GF-D8 (cell line): ENCODE results near the gene OR10X1.

ENCODE experiments used
- DNase-seq: peaks from one replicate; lab custom pipeline; 2025; lab: John Stamatoyannopoulos, UW

Gene OR10X1, protein sequence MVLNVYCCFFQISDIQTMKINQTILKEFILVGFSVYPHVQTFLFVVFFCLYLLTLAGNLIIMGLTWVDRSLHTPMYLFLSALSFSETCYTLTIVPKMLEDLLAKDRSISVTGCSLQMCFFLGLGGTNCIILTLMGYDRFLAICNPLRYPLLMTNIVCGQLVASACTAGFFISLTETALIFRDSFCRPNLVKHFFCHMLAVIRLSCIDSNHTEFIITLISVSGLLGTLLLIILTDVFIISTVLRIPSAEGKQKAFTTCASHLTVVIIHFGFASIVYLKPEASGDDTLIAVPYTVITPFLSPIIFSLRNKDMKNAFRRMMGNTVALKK

DNA sequence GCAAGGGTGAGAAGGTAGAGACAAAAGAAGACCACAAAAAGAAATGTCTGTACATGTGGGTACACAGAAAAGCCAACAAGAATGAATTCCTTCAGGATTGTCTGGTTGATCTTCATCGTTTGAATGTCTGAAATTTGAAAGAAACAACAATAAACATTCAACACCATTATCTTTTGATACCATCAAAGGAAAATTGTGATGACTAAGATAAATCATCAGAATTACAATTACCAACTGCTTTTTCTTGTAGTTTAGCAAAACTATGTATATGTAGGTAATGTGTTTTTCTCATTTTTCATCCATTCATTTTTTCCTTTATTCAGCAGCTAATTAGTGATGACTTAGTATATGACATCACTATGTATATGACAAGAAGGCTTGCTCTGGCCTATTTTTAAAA lies at the start of gene OR10X1:
Gene OR10X1 (minus strand): TSS at position 167 of the 400 bp plus-strand sequence. CDS start 0 bp downstream, at position 167.
- DNase-seq, result no peak

DNA sequence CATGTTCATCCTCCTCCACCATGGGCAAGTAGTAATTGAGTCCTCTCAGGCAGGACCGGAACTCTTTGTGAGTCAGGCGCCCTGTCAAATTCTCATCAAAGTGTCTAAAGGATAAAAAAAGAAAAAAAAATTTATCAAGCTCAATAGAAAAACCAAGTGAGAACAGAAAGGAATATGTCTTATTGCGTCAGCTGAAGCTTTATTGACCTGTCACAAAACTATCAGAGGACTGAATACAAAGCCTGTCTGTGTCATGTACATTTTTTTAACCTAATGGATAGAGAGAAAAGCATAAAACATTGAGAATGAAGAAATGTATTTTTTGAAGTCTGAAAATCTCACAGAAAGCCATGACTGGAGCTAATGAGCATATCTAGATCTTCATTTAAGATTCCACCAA lies 34.1 kb upstream of the OR10X1 start:
- DNase-seq, result no peak

DNA sequence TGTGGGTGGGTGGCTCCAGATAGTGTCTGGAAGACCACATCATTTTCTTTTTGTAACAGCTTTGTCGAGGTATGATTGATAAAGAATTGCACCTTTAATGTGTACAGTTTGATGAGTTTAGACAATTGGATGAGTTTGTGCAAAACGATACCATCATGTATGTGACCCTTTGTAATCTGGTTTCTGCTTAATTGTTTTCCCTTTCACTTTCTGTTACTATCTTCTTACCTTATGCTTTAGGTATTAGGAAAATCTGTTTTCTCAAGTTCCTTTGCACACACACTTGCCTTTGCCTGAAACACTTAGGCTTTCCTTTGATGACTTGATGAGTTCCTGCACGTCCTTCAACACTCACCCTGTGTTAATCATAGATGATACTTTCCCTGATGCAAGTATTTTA lies 32.2 kb upstream of the OR10X1 start:
- no peak for DNase-seq

DNA sequence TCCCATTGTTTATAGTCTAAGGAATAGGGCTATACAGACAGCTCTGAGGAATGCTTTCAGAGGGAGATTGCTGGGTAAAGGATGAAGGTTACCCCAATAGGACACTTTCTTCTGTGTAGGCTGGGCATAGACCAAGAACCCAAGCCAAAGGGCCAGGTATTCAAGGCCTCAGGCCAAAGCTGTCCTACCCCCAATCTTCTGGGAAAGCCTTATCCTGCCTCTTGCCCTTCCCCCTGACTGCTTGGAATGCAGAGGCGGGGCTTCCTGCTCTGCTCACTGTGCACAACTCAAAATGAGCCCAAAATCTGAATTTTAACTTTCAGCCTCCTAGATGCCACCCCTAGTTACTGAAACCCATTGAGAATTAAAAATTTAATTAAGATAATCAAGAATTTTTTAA lies 27.6 kb upstream of the OR10X1 start:
- DNase-seq, result no peak

DNA sequence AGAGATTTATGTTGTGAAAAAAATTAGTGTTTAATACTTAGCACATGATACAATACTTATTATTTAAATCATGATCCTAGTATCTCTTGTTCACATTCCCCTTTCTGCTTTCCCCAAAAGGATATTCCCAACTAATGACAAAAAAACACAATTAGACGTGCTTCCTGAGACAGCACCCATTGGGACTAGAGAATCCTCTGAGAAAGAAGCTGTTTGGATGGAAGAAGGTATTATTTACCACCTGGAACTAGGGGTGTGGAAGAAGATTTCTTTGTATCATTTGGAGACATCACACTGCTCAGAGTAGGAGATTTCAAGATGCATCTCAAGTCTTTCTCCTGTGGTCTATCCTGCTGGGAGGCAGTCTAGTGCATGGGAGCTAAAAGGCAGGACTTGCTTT lies 25.3 kb upstream of the OR10X1 start, which contains the start of gene OR10Z1:
Gene OR10Z1 (plus strand): TSS at position 301 of the 400 bp plus-strand sequence. CDS start 1,171 bp downstream, outside the sequence.
- DNase-seq, result no peak

DNA sequence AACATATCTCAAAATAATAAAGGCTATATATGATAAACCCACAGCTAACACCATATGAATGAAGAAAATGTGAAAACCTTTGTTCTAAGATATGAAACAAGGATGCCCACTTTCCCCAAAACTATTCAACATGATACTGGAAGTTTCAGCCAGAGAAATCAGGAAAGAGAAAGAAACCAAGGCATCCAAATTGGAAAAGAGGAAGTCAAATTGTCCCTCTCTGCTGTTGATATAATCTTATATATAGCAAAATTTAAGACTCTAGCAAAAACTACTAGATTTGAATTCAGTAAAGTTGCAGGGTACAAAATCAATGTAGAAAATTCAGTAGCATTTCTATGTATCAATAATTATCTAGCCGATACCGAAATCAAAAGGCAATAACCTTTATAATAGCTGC lies 21.0 kb upstream of the OR10X1 start:
- DNase-seq, result no peak

DNA sequence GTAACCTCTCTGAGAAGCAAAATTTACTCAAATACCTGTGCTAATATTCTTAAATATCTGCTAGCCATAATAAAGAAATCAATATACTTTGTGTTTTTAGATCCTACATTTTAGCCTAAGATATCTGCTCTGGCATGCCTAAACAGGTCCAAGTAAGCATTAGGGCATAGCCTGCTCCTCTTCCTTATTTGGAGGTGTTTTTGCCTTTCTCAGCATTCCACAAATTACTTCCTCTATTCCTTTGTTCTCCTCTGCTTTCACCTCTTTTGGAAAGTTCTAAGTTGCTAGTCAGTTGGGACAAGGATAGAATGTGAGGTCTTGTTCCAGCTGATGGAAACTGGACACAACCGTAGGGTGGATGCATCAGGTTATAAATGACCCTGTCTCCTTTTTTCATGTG lies 7.2 kb upstream of the OR10X1 start:
- DNase-seq, result no peak

DNA sequence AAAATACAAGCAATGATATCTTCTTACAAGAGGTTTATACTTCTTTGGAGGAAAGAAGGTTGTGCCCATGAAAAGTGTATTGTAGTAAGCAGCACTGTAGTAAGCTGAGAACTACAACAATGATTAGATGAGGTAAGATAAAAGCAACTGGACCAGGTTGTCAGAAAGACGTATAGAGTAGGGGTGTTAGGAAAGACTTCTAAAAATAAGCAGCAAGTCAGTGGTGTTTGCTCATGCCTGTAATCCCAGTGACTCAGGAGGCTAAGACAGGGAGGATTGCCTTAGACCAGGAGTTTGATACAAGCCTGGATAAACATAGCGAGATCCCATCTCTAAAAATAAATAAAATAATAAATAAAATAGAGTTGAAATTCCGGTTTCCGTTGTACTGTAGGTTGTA lies 4.3 kb upstream of the OR10X1 start:
- no peak for DNase-seq

DNA sequence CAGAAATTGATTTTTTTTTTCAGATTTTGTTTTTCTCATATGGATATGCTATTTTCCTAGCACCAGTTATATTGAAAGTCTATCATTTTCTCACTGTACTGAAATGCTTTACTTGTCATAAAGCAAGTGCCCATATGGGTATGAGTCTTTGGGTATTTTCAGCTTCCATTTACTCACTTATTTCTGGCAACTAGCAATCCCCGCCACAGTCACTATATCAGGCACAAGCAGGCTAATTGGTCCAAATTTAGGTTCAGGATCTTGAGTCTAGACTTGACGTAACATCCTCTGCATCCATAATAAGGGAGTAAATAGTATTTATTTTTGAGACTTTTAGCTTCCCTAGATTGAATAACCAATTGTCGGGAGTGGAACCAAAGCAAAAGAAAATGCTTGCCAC lies 2.1 kb downstream of the OR10X1 start:
- DNase-seq, result no peak

DNA sequence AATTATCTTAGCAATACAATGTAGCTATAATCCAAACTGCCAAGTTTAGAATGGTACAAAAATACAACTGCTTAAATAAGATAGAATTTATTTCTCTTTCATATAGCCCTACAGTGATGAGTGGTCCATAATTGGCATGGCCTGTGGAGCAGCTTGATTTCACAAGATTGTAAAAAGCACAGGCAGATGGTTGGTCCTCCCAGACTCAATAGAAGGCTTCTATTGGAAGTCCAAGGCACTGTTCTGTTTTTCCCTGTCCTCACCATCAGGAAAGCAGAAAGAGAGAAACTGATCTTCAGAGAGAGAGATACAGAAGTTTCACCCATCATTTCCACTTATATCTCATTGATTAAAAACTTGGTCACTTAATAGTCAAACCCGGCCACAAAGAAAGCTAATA lies 7.5 kb downstream of the OR10X1 start:
- DNase-seq, result no peak

DNA sequence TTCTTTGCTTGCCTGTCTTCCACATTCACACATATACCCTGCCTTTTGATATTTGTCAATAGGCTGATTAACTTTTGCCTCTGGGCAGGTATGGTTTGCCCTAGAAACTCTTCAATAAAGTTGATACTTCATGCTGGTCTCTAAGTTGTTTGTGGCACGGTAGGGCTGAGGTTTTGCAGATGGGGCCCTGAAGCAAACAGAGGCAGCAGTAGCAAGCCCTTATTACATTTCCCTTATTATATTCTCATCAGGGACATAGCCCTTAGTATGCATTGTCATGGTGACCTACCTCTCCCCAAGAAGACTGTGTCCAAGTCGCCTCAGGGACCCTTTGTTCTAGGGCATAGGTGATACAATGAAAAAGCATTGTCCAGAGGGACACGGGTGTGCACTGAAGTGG lies 9.2 kb downstream of the OR10X1 start, which contains the start of gene OR6P1:
Gene OR6P1 (minus strand): TSS at position 101 of the 400 bp plus-strand sequence. CDS start 6,976 bp downstream, outside the sequence.
- DNase-seq, result no peak

DNA sequence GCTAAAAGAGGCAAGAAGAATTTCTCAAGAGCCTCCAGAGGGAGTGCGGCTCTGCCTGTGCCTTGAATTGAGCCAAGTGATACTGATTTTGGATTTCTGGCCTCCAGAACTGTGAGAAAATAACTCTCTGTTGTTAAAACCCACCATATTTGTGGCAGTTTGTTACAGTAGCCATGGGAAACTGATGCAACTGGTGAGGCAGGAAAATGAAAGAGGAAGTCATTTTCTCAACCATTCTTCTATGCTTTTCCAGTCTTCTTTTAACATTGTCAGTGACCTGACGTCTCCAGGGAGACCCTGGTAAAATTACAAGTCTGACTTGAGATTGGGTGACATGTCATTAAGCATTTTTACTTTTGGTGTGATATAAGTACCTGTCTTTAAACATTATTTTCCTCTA lies 15.1 kb downstream of the OR10X1 start:
- peak; percentile 60 for DNase-seq

DNA sequence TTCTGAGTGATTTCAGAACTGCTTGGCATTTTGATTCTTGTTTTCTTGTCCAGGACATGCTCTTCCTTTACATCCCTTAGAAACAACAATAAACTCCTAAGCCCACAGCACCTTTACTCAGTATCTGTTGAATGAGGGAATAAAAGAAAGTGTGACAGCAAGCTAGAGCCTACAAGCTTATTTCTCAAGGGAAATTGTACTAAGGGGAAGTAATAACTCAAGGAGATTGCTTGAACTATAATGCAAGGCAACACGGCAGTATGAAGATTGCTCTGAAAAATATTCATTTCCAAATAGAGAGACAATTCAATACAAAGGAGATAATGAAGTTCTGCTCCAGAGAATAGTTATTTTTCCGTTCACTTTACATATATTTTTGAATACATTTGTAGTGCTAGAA lies 15.8 kb downstream of the OR10X1 start:
- no peak for DNase-seq

DNA sequence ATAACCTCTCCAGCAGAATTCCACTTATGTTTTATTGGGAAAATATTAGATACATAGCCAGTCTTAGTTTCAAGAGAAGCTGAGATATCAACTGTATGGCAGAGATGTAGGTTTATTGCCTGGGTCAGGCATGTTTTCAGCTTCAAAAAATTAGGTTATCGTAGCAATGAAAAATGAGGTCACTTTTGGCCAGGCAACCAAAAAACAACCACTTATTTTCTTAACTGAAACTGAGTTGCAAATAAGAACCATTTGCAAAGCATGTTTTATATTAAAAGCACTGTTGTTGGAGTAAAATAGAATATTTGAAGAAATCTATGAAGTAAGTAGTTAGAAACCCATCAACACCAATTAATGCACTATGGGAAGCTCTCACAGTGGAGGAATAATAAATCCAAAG lies 20.0 kb downstream of the OR10X1 start:
- no peak for DNase-seq

DNA sequence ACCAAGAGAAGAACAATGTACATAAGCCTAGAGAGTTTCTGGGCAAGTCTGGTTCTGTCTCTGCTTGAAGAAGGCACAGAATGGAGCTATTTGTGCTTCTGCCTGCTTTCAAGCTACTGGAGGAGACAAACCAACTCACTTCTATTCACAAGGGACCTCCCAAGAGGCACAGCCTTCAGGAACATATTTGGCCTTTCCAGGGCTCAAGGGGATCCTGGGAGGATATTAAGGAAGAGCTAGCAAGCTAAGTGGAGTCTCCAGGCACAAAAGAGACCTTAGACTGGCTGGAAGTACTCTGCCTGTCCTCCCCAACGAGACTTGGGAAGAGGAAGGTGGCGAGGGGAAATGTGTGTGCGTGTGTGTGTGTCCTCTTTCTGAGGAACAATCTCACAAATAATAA lies 25.3 kb downstream of the OR10X1 start, which contains the start of gene OR6Y1:
Gene OR6Y1 (minus strand): TSS at position 54 of the 400 bp plus-strand sequence. CDS start 6,300 bp downstream, outside the sequence.
- no peak for DNase-seq

DNA sequence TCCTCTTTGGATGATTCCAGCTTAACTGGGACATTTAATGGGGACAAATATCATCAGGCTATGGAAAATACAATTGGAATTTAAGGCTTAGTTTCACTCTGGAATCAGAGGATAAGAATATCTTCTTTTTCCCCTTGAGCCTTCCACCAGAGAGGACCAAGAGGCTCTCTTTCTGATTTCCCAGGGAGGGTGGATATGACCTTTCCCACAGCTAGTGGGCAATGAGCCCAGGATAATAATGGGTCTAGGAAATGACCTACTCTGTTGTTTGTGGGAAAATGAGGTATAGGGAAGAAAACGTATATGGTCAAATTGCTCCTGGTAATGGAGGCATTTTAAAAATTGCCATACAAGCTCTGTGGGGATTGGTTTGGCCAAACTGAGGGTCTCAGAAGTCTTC lies 27.4 kb downstream of the OR10X1 start:
- no peak for DNase-seq

DNA sequence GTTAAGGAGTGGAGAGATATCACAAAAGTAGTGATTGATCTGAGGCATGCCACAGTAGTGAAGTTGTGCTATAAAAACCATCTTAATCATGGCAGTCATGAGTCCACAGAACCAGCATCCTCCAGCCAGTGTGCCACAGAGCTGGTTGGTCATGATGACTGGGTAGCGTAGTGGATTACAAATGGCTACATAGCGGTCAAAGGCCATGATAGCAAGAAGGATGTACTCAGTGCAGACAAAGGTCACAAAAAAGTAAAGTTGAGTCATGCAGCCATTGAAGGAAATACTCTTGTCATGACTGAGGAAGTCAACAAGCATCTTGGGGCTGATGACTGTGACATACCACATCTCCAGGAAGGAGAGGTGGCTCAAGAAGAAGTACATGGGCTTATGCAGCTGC lies 32.2 kb downstream of the OR10X1 start:
- DNase-seq, result no peak

DNA sequence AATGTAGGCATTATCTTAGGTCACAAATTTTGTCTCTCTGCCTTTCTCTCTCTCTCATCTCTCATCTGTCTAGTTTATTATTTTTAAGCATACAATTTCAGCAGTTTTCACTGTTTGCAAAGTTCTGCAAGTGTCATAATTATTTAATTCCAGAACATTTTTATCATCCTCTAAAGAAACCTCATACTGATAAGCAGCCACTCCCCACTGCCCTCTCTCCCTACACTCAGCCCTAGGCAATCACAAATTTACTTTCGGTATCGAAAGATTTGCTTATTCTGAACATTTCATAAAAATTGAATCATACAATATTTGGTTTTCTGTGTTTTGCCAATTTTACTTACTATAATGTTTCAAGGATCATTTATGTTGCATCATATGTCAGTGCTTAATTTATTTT lies 42.1 kb downstream of the OR10X1 start:
- DNase-seq, result no peak

DNA sequence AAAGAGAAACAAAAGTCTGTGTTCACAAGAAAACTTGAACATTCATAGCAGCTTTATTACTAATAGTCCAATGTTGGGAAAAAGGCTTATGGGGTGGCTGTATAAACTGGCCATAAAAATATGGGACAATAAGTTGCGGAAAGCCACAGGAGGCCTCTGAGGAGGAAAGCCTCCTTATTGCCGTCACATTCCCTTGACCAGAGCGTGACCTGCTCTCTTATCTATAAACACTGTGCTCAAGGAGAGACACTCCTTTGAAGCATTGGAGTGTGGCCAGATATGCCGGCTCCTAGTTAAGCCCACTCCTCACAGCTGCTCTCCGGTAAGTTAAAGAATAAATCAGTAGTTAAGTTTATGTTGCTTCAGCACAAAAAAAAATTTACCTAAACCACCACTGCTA lies 45.2 kb downstream of the OR10X1 start:
- DNase-seq, result no peak
